B cell (primary cell): Measurements from ENCODE around the gene LAP3. TPM values are rescaled to one million over a fixed set of nuclear protein-coding genes. Genes with fewer than 3 reads are reported as not detected.

Experiments
- ATAC-seq: fragments of 200-7000 bp; cut with Tn5 transposase; one replicate; pipeline ENCODE4 v1.10.0; 2021; ENCODE audit warnings: low read depth, mild to moderate bottlenecking, moderate number of reproducible peaks, moderate library complexity
- CTCF ChIA-PET: fragments of 350-600 bp; sonication (Branson Sonifier 250); formaldehyde crosslinking; loops from one replicate; lab custom pipeline; 2021; ENCODE audit warnings: antibody characterized with exemption, inconsistent platforms; lab: Charles Lee
- POLR2A ChIA-PET: fragments of 350-600 bp; sonication (Branson Sonifier 250); formaldehyde crosslinking; loops from one replicate; lab custom pipeline; 2021; ENCODE audit warnings: antibody characterized with exemption; lab: Charles Lee
- DNase-seq: peaks from one replicate; pipeline ENCODE4 v3.0.0; 2013
- H2AFZ ChIP-seq: 2 replicates; pipeline ENCODE4 v1.6.1; 2012; ENCODE audit warnings: mild to moderate bottlenecking, low read depth, low read length; ENCODE audit not compliant: insufficient read depth, poor library complexity, severe bottlenecking
- H3K27ac ChIP-seq, 2 donors: 1 replicate in 1 of 2; 2 replicates in 1 of 2; pipeline ENCODE4 v1.5.1; 2012 to 2013; ENCODE audit warnings: low read length in 2 of 2, mild to moderate bottlenecking in 2 of 2, moderate library complexity in 1 of 2
- H3K27me3 ChIP-seq, 4 experiments: fragments of 200-600 bp in 1 of 4; sonication (generic) in 1 of 4; replicated peaks in 1 of 4; 1 replicate in 2 of 4; 2 replicates in 2 of 4; pipeline versions ENCODE4 v1.6.1 to v1.7.0; 2013 to 2016; ENCODE audit warnings: low read length in 3 of 4, mild to moderate bottlenecking in 2 of 4, mixed read lengths in 1 of 4, moderate library complexity in 1 of 4; ENCODE audit not compliant: insufficient read depth in 4 of 4, control insufficient read depth in 3 of 4; ENCODE audit errors: control extremely low read depth in 1 of 4
- H3K36me3 ChIP-seq, 2 experiments: replicated peaks in 1 of 2; 1 replicate in 1 of 2; 2 replicates in 1 of 2; pipeline versions ENCODE4 v1.6.1 to v1.7.1; 2013; ENCODE audit warnings: low read length in 1 of 2; ENCODE audit not compliant: insufficient read depth in 2 of 2, control insufficient read depth in 1 of 2; ENCODE audit errors: control extremely low read depth in 1 of 2, extremely low read depth in 1 of 2
- H3K4me1 ChIP-seq, 2 donors: fragments of 200-600 bp in 1 of 2; sonication (generic) in 1 of 2; 1 replicate in 1 of 2; 2 replicates in 1 of 2; pipeline versions ENCODE4 v1.5.1 to v1.6.1; 2013 to 2017; ENCODE audit warnings: low read length in 2 of 2; ENCODE audit not compliant: control insufficient read depth in 2 of 2, insufficient read depth in 2 of 2
- H3K4me2 ChIP-seq: replicated peaks from 2 replicates; pipeline ENCODE3; 2012; ENCODE audit warnings: mild to moderate bottlenecking, low read depth, low read length; ENCODE audit not compliant: poor library complexity, severe bottlenecking
- H3K4me3 ChIP-seq, 5 experiments: fragments of 200-600 bp in 1 of 5; sonication (generic) in 1 of 5; 1 replicate in 3 of 5; 2 replicates in 2 of 5; pipeline versions ENCODE4 v1.5.1 to v1.7.0; 2011 to 2016; ENCODE audit warnings: low read length in 4 of 5, mild to moderate bottlenecking in 4 of 5, low read depth in 2 of 5, control low read depth in 1 of 5, moderate library complexity in 1 of 5; ENCODE audit not compliant: insufficient read depth in 1 of 5; ENCODE audit errors: control extremely low read depth in 1 of 5, extremely low read depth in 1 of 5
- H3K79me2 ChIP-seq: fragments of 200-600 bp; sonication (generic); one replicate; pipeline ENCODE4 v1.6.0; 2016; ENCODE audit warnings: low read length; ENCODE audit not compliant: control insufficient read depth, insufficient read depth
- H3K9ac ChIP-seq: fragments of 200-600 bp; sonication (generic); 2 replicates; pipeline ENCODE4 v1.6.1; 2017; ENCODE audit warnings: mild to moderate bottlenecking, low read length, moderate library complexity
- H3K9me3 ChIP-seq, 3 donors: one replicate each; pipeline versions ENCODE4 v1.6.1 to v1.7.1; 2013; ENCODE audit warnings: low read length in 2 of 3; ENCODE audit not compliant: control insufficient read depth in 2 of 3, insufficient read depth in 1 of 3; ENCODE audit errors: control extremely low read depth in 1 of 3
- H4K20me1 ChIP-seq: 2 replicates; pipeline ENCODE4 v1.6.0; 2012; ENCODE audit warnings: mild to moderate bottlenecking, low read length; ENCODE audit not compliant: insufficient read depth, control insufficient read depth, poor library complexity, severe bottlenecking
- H3K27ac Mint-ChIP-seq: one replicate; pipeline ENCODE4 v1.8.0; 2021; ENCODE audit warnings: mixed read lengths
- H3K27me3 Mint-ChIP-seq: one replicate; pipeline ENCODE4 v1.8.0; 2021; ENCODE audit warnings: mixed read lengths
- H3K4me1 Mint-ChIP-seq: one replicate; pipeline ENCODE4 v1.8.0; 2021; ENCODE audit warnings: mixed read lengths
- H3K4me3 Mint-ChIP-seq: one replicate; pipeline ENCODE4 v1.8.0; 2021; ENCODE audit warnings: mixed read lengths
- H3K9me3 Mint-ChIP-seq: one replicate; pipeline ENCODE4 v1.8.0; 2022; ENCODE audit warnings: mixed read lengths; ENCODE audit not compliant: insufficient read depth
- EZH2 ChIP-seq: IDR thresholded peaks from 2 replicates; pipeline ENCODE4 v1.6.1; 2012; ENCODE audit warnings: borderline replicate concordance, low read depth, mild to moderate bottlenecking, moderate library complexity, low read length; ENCODE audit not compliant: insufficient read depth, poor library complexity, severe bottlenecking
- WGBS: methylation state at CpG from one replicate; pipeline ENCODE4 v1.1.5; 2013; ENCODE audit warnings: missing lambda C conversion rate; ENCODE audit not compliant: insufficient coverage; 5-methylcytosine and 5-hydroxymethylcytosine counted together
- intact Hi-C: fragments of 100-400 bp; cut with micrococcal nuclease; formaldehyde crosslinking; loops from one replicate; pipeline ENCODE4 v1.10.0; 2022
- polyA plus RNA-seq: library from polyadenylated mRNA; depleted of rRNA; stranded (reverse); fragments of >200 nt; gene quantifications from 2 replicates; pipeline ENCODE4 v1.2.3, GENCODE V29; 2012
- total RNA-seq, 2 donors: library from RNA; stranded (reverse); fragments of 120-200 nt in 1 of 2; gene quantifications; 1 replicate in 1 of 2; 2 replicates in 1 of 2; pipeline versions ENCODE4 v1.2.3 to v1.2.4, GENCODE V29; 2013 to 2022
- TF ChIP-seq, protein P1 (sequence below): fragments of 200-600 bp; IDR thresholded peaks from one replicate; pipeline ENCODE4 v1.8.0; 2022; ENCODE audit warnings: antibody characterized with exemption, mild to moderate bottlenecking

The LAP3 gene
- total and polyA plus RNA-seq, 2 donors (not counting 1 experiment from before 2014, with no cell fraction given) = 18.4 to 30.1 TPM

DNA sequence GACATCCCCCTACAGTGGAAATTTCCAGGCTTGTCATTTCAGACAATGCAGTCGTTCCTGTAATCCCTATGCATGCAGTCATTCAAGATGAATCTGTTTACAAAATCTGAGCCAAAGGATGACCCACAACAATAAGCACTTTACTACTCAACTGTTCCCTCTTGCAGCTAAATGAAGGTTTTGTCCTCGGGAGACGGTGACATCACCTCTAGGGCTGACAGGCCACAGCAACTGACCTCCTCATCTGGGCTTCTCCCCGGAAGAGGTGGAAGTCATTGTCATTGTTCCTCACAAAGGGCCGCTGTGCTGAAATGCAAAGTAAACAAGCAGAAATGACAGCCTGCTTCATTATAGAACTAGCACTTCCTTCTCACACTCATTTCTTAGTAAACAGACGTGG is 32.8 kb upstream of the LAP3 start:
- Mint-ChIP-seq H3K4me3 (no peak overlapping the region), H3K9me3 (no peaks in the 10 kb centered on the region), H3K27me3 (peaks cover 22% of the 10 kb centered on the region), H3K4me1 (no peaks in the 10 kb centered on the region), H3K27ac (no peak overlapping the region)
- CTCF ChIA-PET = interaction anchor here (7.6 kb wide), 1 partner anchor 91 kb away, joined by 132 read pairs; no protein-coding TSS in a partner anchor
- WGBS = 89% methylated on average over 3 of the region's 6 CpGs
- H3K9ac ChIP-seq = no peak overlapping the region
- intact Hi-C loops = no loop called here
- no peak overlapping the region for H3K27ac ChIP-seq
- no peak overlapping the region for H3K4me3 ChIP-seq
- H3K9me3 ChIP-seq = no peaks in the 10 kb centered on the region
- no peaks in the 10 kb centered on the region for H3K36me3 ChIP-seq
- H4K20me1 ChIP-seq = no peaks in the 10 kb centered on the region
- POLR2A ChIA-PET = no interaction called here
- H3K79me2 ChIP-seq = no peaks in the 10 kb centered on the region
- no peak overlapping the region for H3K4me2 ChIP-seq
- ATAC-seq = no peak
- no peak overlapping the region for H2AFZ ChIP-seq
- no peaks in the 10 kb centered on the region for H3K4me1 ChIP-seq
- H3K27me3 ChIP-seq = peaks cover 0 to 2% (median 0%) of the 10 kb centered on the region in 4 experiments
- no peak for TF ChIP-seq EZH2
- TF ChIP-seq, protein P1, sequence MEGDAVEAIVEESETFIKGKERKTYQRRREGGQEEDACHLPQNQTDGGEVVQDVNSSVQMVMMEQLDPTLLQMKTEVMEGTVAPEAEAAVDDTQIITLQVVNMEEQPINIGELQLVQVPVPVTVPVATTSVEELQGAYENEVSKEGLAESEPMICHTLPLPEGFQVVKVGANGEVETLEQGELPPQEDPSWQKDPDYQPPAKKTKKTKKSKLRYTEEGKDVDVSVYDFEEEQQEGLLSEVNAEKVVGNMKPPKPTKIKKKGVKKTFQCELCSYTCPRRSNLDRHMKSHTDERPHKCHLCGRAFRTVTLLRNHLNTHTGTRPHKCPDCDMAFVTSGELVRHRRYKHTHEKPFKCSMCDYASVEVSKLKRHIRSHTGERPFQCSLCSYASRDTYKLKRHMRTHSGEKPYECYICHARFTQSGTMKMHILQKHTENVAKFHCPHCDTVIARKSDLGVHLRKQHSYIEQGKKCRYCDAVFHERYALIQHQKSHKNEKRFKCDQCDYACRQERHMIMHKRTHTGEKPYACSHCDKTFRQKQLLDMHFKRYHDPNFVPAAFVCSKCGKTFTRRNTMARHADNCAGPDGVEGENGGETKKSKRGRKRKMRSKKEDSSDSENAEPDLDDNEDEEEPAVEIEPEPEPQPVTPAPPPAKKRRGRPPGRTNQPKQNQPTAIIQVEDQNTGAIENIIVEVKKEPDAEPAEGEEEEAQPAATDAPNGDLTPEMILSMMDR = no peak
- DNase-seq = no peak

DNA sequence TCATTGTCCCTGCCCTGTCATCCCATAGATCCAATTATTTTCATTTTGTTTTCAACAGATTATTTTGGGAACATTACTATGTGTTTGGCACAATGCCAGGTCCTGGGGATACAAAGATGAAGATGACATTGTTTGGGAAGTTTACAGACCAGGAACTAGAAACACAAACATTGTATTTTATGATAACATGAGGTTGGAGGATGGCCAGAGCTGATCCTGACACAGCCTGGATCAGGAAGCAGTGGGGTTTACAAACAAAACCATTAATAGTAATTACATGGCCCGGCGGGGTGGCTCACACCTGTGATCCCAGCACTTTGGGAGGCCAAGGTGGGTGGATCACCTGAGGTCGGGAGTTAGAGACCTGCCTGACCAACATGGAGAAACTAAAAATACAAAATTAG is 32.2 kb upstream of the LAP3 start:
- Histone ChIP-seq H3K79me2 (no peaks in the 10 kb centered on the region), H3K36me3 (no peaks in the 10 kb centered on the region), H3K4me1 (no peaks in the 10 kb centered on the region), H3K4me3 (no peak overlapping the region), H2AFZ (no peak overlapping the region), H3K9ac (no peak overlapping the region), H3K4me2 (no peak overlapping the region), H4K20me1 (no peaks in the 10 kb centered on the region), H3K27me3 (peaks cover 0 to 2% (median 0%) of the 10 kb centered on the region in 4 experiments), H3K9me3 (no peaks in the 10 kb centered on the region), H3K27ac (no peak overlapping the region)
- no peak for TF ChIP-seq EZH2
- TF ChIP-seq, protein P1 = no peak
- ATAC-seq = no peak
- Mint-ChIP-seq H3K4me3 (no peak overlapping the region), H3K9me3 (no peaks in the 10 kb centered on the region), H3K4me1 (no peaks in the 10 kb centered on the region), H3K27me3 (peaks cover 22% of the 10 kb centered on the region), H3K27ac (no peak overlapping the region)
- no CpG with 5 or more reads among the region's 3 CpGs for WGBS
- POLR2A ChIA-PET = no interaction called here
- intact Hi-C loops = loop anchor here (5.0 kb wide), 1 partner anchor 822 kb away; no protein-coding TSS in a partner anchor
- CTCF ChIA-PET = interaction anchor here (7.6 kb wide), 1 partner anchor 90 kb away, joined by 132 read pairs; no protein-coding TSS in a partner anchor
- DNase-seq = no peak
